AG09319 (cell line): ENCODE results near the gene BAHCC1.

ENCODE experiments used
- DNase-seq: peaks from one replicate; pipeline ENCODE4 v3.0.0-alpha.2; 2010; ENCODE audit warnings: low read depth; ENCODE audit errors: extremely low read depth
- CTCF ChIP-seq: IDR thresholded peaks from 2 replicates; pipeline ENCODE4 v1.5.1; 2011; ENCODE audit warnings: low read depth, mild to moderate bottlenecking, inconsistent platforms, low read length, moderate library complexity

BAHCC1 gene

GRCh38 chr17:81511804-81512561 is 116.7 kb downstream of the BAHCC1 start:
- no peak for DNase-seq
- TF ChIP-seq CTCF = no peak

- peak; percentile 87 for DNase-seq
- TF ChIP-seq CTCF = no peak
Observed at GRCh38 chr17:81512562-81513371, 117.5 kb downstream of the BAHCC1 start, which contains the start of gene ACTG1. Gene ACTG1 (minus strand): TSS chr17:81512799. CDS start chr17:81512354, 445 bp downstream.

GRCh38 chr17:81513372-81513752 is 118.1 kb downstream of the BAHCC1 start:
- no peak for DNase-seq
- no peak for TF ChIP-seq CTCF

GRCh38 chr17:81513753-81514488 is 118.7 kb downstream of the BAHCC1 start:
- DNase-seq = no peak
- TF ChIP-seq CTCF = no peak; the same call in 1 of the 2 replicates

- TF ChIP-seq CTCF = no peak
- DNase-seq = no peak
Observed at GRCh38 chr17:81514489-81514738, 119.2 kb downstream of the BAHCC1 start.

- no peak for TF ChIP-seq CTCF
- peak; percentile 72 for DNase-seq
Observed at GRCh38 chr17:81514739-81515529, 119.7 kb downstream of the BAHCC1 start.
